BE2C (cell line): Measurements from ENCODE around the gene CNOT2.

Source experiments
- DNase-seq: peaks from one replicate; pipeline ENCODE4 v3.0.0-alpha.2; 2020
- H3K27me3 ChIP-seq: fragments of 250-450 bp; sonication (Bioruptor Pico); 2 replicates; pipeline ENCODE4 v1.5.1; 2020; ENCODE audit warnings: mild to moderate bottlenecking
- H3K36me3 ChIP-seq: fragments of 250-450 bp; sonication (Bioruptor Pico); 2 replicates; pipeline ENCODE4 v1.5.1; 2020; ENCODE audit warnings: mild to moderate bottlenecking
- H3K4me1 ChIP-seq: fragments of 250-450 bp; sonication (Bioruptor Pico); 2 replicates; pipeline ENCODE4 v1.5.1; 2020
- H3K4me3 ChIP-seq: 2 replicates; pipeline ENCODE4 v1.5.1; 2011; ENCODE audit warnings: low read depth, low read length
- H3K9me3 ChIP-seq: fragments of 250-450 bp; sonication (Bioruptor Pico); 2 replicates; pipeline ENCODE4 v1.5.1; 2020
- TF ChIP-seq, protein P1 (sequence below): IDR thresholded peaks from 2 replicates; pipeline ENCODE4 v1.5.1; 2012; ENCODE audit warnings: mild to moderate bottlenecking, low read depth, low read length

CNOT2 gene

GRCh38 chr12:70240673-70241072 lies 2.6 kb upstream of the CNOT2 start:
- H3K4me3 ChIP-seq, result no peak overlapping the region

GRCh38 chr12:70241845-70242244 lies 1.4 kb upstream of the CNOT2 start:
- Histone ChIP-seq H3K27me3 (no peaks in the 10 kb centered on the region), H3K4me3 (peak overlapping the region; percentile 96), H3K9me3 (no peaks in the 10 kb centered on the region), H3K36me3 (peaks cover 12% of the 10 kb centered on the region), H3K4me1 (no peaks in the 10 kb centered on the region)
- DNase-seq, result no peak
- TF ChIP-seq, protein P1, sequence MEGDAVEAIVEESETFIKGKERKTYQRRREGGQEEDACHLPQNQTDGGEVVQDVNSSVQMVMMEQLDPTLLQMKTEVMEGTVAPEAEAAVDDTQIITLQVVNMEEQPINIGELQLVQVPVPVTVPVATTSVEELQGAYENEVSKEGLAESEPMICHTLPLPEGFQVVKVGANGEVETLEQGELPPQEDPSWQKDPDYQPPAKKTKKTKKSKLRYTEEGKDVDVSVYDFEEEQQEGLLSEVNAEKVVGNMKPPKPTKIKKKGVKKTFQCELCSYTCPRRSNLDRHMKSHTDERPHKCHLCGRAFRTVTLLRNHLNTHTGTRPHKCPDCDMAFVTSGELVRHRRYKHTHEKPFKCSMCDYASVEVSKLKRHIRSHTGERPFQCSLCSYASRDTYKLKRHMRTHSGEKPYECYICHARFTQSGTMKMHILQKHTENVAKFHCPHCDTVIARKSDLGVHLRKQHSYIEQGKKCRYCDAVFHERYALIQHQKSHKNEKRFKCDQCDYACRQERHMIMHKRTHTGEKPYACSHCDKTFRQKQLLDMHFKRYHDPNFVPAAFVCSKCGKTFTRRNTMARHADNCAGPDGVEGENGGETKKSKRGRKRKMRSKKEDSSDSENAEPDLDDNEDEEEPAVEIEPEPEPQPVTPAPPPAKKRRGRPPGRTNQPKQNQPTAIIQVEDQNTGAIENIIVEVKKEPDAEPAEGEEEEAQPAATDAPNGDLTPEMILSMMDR, result no peak

More at GRCh38 chr12:70240673-70241072, 2.6 kb upstream of the CNOT2 start:
- no peaks in the 10 kb centered on the region for H3K27me3 ChIP-seq
- no peak for DNase-seq
- no peaks in the 10 kb centered on the region for H3K4me1 ChIP-seq
- peaks cover 12% of the 10 kb centered on the region for H3K36me3 ChIP-seq
- no peaks in the 10 kb centered on the region for H3K9me3 ChIP-seq
- TF ChIP-seq, protein P1, result no peak

DNA sequence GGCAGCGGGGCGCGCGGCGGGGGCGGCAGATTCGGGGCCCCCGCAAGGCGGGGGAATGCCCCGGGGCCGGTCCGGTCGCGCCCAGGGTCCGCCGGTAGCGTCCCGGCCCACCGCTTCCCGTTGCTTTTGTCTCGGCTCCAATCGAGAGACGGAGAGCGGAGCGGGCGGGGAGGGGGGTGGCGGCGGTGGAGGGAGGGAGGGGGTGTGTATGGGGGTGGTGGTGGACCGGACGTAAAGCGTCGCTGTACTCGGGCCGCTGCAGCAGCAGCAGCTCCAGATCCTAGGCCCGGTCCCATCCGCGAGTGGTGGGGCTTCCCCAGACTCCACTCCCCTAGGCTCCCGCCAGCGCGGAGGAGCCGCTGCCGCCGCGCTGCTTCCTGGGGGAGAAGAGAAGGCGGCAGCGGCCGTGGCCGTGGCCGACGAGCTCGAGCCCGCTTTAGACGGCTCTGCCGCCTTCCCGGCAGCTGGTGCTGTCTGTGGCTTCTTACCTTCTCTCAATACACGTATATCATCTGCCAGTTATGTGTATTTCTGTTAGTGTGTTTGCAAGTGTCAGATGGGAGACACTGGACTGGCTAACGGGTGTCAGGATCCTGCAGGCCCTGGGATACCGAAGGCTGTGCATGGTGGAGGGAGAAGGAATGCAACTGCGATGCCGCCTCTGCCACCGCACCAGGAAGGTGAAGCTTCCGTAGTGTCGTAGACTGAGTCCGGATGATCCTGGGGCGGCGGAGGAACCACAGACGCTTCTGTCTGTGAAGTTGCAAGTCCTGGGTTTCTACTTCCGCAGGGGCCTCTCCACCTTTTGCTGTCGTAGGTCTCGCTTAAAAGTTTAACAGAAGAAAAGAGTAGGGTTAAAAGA lies 508 bp downstream of the CNOT2 start:
- no peaks in the 10 kb centered on the region for H3K4me1 ChIP-seq
- peaks cover 12% of the 10 kb centered on the region for H3K36me3 ChIP-seq

GRCh38 chr12:70244409-70244808 lies 1.2 kb downstream of the CNOT2 start:
- DNase-seq, result no peak
- H3K9me3 ChIP-seq, result no peaks in the 10 kb centered on the region
- H3K36me3 ChIP-seq, result peaks cover 12% of the 10 kb centered on the region
- H3K4me3 ChIP-seq, result peak overlapping the region; percentile 96
- TF ChIP-seq, protein P1, result no peak
- no peaks in the 10 kb centered on the region for H3K27me3 ChIP-seq
- H3K4me1 ChIP-seq, result no peaks in the 10 kb centered on the region

More for the DNA sequence above, 508 bp downstream of the CNOT2 start:
- Histone ChIP-seq H3K9me3 (no peaks in the 10 kb centered on the region), H3K4me3 (peak overlapping the region; percentile 96), H3K27me3 (no peaks in the 10 kb centered on the region)
- TF ChIP-seq, protein P1, result no peak
- DNase-seq, result peak; percentile 76

- H3K4me3 ChIP-seq, result no peak overlapping the region
- H3K9me3 ChIP-seq, result no peaks in the 10 kb centered on the region
- DNase-seq, result no peak
- no peaks in the 10 kb centered on the region for H3K4me1 ChIP-seq
- TF ChIP-seq, protein P1, result no peak
- H3K36me3 ChIP-seq, result peaks cover 10% of the 10 kb centered on the region
- H3K27me3 ChIP-seq, result no peaks in the 10 kb centered on the region
Observed at GRCh38 chr12:70245458-70245857, 2.2 kb downstream of the CNOT2 start.

DNA sequence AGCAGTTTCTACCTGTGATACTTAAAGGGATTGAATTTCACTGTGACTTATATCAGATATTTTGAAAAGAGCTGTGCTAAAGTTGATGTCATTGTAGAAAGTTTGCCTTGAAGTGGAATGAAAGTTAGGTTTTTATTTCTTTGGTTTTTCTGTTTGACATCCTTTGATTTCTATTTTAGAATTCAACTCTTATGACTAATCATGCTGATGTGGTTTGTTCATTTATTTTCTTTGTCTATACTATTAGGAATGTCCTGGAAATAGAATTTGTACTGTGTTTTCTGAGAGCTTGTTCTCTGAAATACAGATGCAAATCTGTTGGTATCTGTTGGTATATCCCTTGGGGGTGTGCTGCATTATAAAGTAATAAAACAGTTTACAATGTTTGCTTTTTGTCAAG lies 3.3 kb downstream of the CNOT2 start:
- DNase-seq, result no peak
- Histone ChIP-seq H3K4me3 (no peak overlapping the region), H3K27me3 (no peaks in the 10 kb centered on the region), H3K9me3 (no peaks in the 10 kb centered on the region), H3K36me3 (peaks cover 6% of the 10 kb centered on the region), H3K4me1 (no peaks in the 10 kb centered on the region)
- TF ChIP-seq, protein P1, result no peak
